Activated CD4-positive, alpha-beta T cell treated with anti-CD3 and anti-CD28 coated beads for 36 hours (primary cell): ENCODE results near the gene NOTUM. TPM values are rescaled to one million over a fixed set of nuclear protein-coding genes. Genes with fewer than 3 reads are reported as not detected.

Source experiments
- ATAC-seq: fragments of 200-7000 bp; cut with Tn5 transposase; one replicate; pipeline ENCODE4 v1.10.0; 2021; ENCODE audit warnings: mild to moderate bottlenecking, moderate library complexity
- CTCF ChIA-PET: fragments of 350-600 bp; sonication (Branson Sonifier 250); formaldehyde crosslinking; loops from one replicate; lab custom pipeline; 2021; ENCODE audit warnings: antibody characterized with exemption; lab: Charles Lee
- POLR2A ChIA-PET: fragments of 350-600 bp; sonication (Branson Sonifier 250); formaldehyde crosslinking; loops from one replicate; lab custom pipeline; 2021; ENCODE audit warnings: antibody characterized with exemption, inconsistent platforms; lab: Charles Lee
- DNase-seq: peaks from one replicate; pipeline ENCODE4 v3.0.0-alpha.2; 2020
- H3K27ac Mint-ChIP-seq: one replicate; pipeline ENCODE4 v1.8.0; 2021; ENCODE audit warnings: mixed read lengths
- H3K27me3 Mint-ChIP-seq: one replicate; pipeline ENCODE4 v1.8.0; 2021; ENCODE audit warnings: mixed read lengths
- H3K36me3 Mint-ChIP-seq: one replicate; pipeline ENCODE4 v1.8.0; 2021; ENCODE audit warnings: low read depth, mixed read lengths
- H3K4me1 Mint-ChIP-seq: one replicate; pipeline ENCODE4 v1.8.0; 2021; ENCODE audit warnings: mixed read lengths
- H3K4me3 Mint-ChIP-seq: one replicate; pipeline ENCODE4 v1.8.0; 2021; ENCODE audit warnings: mild to moderate bottlenecking, moderate library complexity, mixed read lengths
- H3K9me3 Mint-ChIP-seq: one replicate; pipeline ENCODE4 v1.8.0; 2021; ENCODE audit warnings: low read depth, mixed read lengths
- intact Hi-C, 2 experiments: fragments of 100-400 bp; cut with DNase I in 1 of 2; cut with micrococcal nuclease in 1 of 2; formaldehyde crosslinking; loops; one replicate each; pipeline versions ENCODE4 v1.14.2 to v1.15.1; 2022 to 2024; cut with DNase I, micrococcal nuclease
- total RNA-seq, 2 experiments: library from RNA; stranded (reverse); gene quantifications; one replicate each; pipeline ENCODE4 v1.2.3, GENCODE V29; 2021

Gene NOTUM
- total RNA-seq, 2 experiments from 2014 or later = 0.87 to 0.97 TPM

GRCh38 chr17:82001571-82002056 lies 40.6 kb upstream of the NOTUM start:
- H3K4me1 Mint-ChIP-seq = no peaks in the 10 kb centered on the region
- CTCF ChIA-PET = no interaction called here

GRCh38 chr17:82000803-82001570 lies 40.0 kb upstream of the NOTUM start:
- ChIA-PET CTCF (no interaction called here), POLR2A (no interaction called here)
- no peaks in the 10 kb centered on the region for H3K9me3 Mint-ChIP-seq
- peaks cover 3% of the 10 kb centered on the region for H3K36me3 Mint-ChIP-seq
- H3K4me1 Mint-ChIP-seq = no peaks in the 10 kb centered on the region
- H3K4me3 Mint-ChIP-seq = no peak overlapping the region
- intact Hi-C loops = no loop called here
- H3K27me3 Mint-ChIP-seq = no peaks in the 10 kb centered on the region
- DNase-seq (no peak), ATAC-seq (no peak)
- H3K27ac Mint-ChIP-seq = no peak overlapping the region

More at GRCh38 chr17:82001571-82002056, 40.6 kb upstream of the NOTUM start:
- peaks cover 1% of the 10 kb centered on the region for H3K36me3 Mint-ChIP-seq
- no peaks in the 10 kb centered on the region for H3K9me3 Mint-ChIP-seq
- H3K27ac Mint-ChIP-seq = no peak overlapping the region
- ATAC-seq (no peak), DNase-seq (no peak)
- no peak overlapping the region for H3K4me3 Mint-ChIP-seq
- H3K27me3 Mint-ChIP-seq = no peaks in the 10 kb centered on the region
- POLR2A ChIA-PET = no interaction called here
- intact Hi-C loops = no loop called here

GRCh38 chr17:81999976-82000802 lies 39.2 kb upstream of the NOTUM start:
- DNase-seq (no peak), ATAC-seq (no peak)
- no peaks in the 10 kb centered on the region for H3K27me3 Mint-ChIP-seq
- intact Hi-C loops = no loop called here
- peaks cover 3% of the 10 kb centered on the region for H3K36me3 Mint-ChIP-seq
- no peaks in the 10 kb centered on the region for H3K4me1 Mint-ChIP-seq
- no peak overlapping the region for H3K27ac Mint-ChIP-seq
- POLR2A ChIA-PET = no interaction called here
- CTCF ChIA-PET = no interaction called here
- no peak overlapping the region for H3K4me3 Mint-ChIP-seq
- H3K9me3 Mint-ChIP-seq = no peaks in the 10 kb centered on the region

- ChIA-PET POLR2A (no interaction called here), CTCF (no interaction called here)
- Mint-ChIP-seq H3K27me3 (no peaks in the 10 kb centered on the region), H3K27ac (no peak overlapping the region), H3K36me3 (peaks cover 3% of the 10 kb centered on the region), H3K9me3 (no peaks in the 10 kb centered on the region), H3K4me3 (no peak overlapping the region), H3K4me1 (no peaks in the 10 kb centered on the region)
- ATAC-seq (no peak), DNase-seq (no peak)
- intact Hi-C loops = no loop called here
Observed at GRCh38 chr17:81999587-81999975, 38.6 kb upstream of the NOTUM start.

GRCh38 chr17:81998691-81999438 lies 37.9 kb upstream of the NOTUM start:
- Mint-ChIP-seq H3K9me3 (no peaks in the 10 kb centered on the region), H3K4me3 (no peak overlapping the region), H3K27me3 (no peaks in the 10 kb centered on the region), H3K27ac (no peak overlapping the region), H3K4me1 (no peaks in the 10 kb centered on the region), H3K36me3 (peaks cover 3% of the 10 kb centered on the region)
- CTCF ChIA-PET = no interaction called here
- ATAC-seq (no peak), DNase-seq (no peak)
- intact Hi-C loops = no loop called here
- POLR2A ChIA-PET = no interaction called here

GRCh38 chr17:81998212-81998611 lies 37.2 kb upstream of the NOTUM start:
- Mint-ChIP-seq H3K9me3 (no peaks in the 10 kb centered on the region), H3K36me3 (peaks cover 3% of the 10 kb centered on the region), H3K27ac (no peak overlapping the region), H3K27me3 (no peaks in the 10 kb centered on the region), H3K4me3 (no peak overlapping the region), H3K4me1 (no peaks in the 10 kb centered on the region)
- intact Hi-C loops = no loop called here
- ChIA-PET CTCF (no interaction called here), POLR2A (no interaction called here)
- DNase-seq (no peak), ATAC-seq (no peak)

- no peaks in the 10 kb centered on the region for H3K4me1 Mint-ChIP-seq
- H3K36me3 Mint-ChIP-seq = peaks cover 3% of the 10 kb centered on the region
- H3K27ac Mint-ChIP-seq = no peak overlapping the region
- no peak for ATAC-seq
- ChIA-PET CTCF (no interaction called here), POLR2A (interaction anchor here (0.7 kb wide), 1 partner anchor 17 kb away, joined by 7 read pairs; no protein-coding TSS in a partner anchor)
- H3K27me3 Mint-ChIP-seq = no peaks in the 10 kb centered on the region
- no peak overlapping the region for H3K4me3 Mint-ChIP-seq
- no peak for DNase-seq
- H3K9me3 Mint-ChIP-seq = no peaks in the 10 kb centered on the region
- intact Hi-C loops = no loop called here
Observed at GRCh38 chr17:81996757-81997441, 35.9 kb upstream of the NOTUM start.

- no peaks in the 10 kb centered on the region for H3K27me3 Mint-ChIP-seq
- ChIA-PET CTCF (no interaction called here), POLR2A (no interaction called here)
- H3K9me3 Mint-ChIP-seq = no peaks in the 10 kb centered on the region
- H3K4me3 Mint-ChIP-seq = no peak overlapping the region
- ATAC-seq = no peak
- no peaks in the 10 kb centered on the region for H3K4me1 Mint-ChIP-seq
- H3K36me3 Mint-ChIP-seq = peaks cover 3% of the 10 kb centered on the region
- no peak overlapping the region for H3K27ac Mint-ChIP-seq
- DNase-seq = no peak
- intact Hi-C loops = no loop called here
Observed at GRCh38 chr17:81996232-81996756, 35.3 kb upstream of the NOTUM start.

- Mint-ChIP-seq H3K27me3 (no peaks in the 10 kb centered on the region), H3K9me3 (no peaks in the 10 kb centered on the region), H3K27ac (no peak overlapping the region), H3K36me3 (peaks cover 3% of the 10 kb centered on the region), H3K4me3 (no peak overlapping the region), H3K4me1 (no peaks in the 10 kb centered on the region)
- no peak for DNase-seq
- POLR2A ChIA-PET = no interaction called here
- intact Hi-C loops = no loop called here
- no peak for ATAC-seq
- CTCF ChIA-PET = no interaction called here
Observed at GRCh38 chr17:81995463-81996231, 34.7 kb upstream of the NOTUM start.

- no peaks in the 10 kb centered on the region for H3K4me1 Mint-ChIP-seq
- H3K36me3 Mint-ChIP-seq = peaks cover 3% of the 10 kb centered on the region
- no peak for DNase-seq
- no peaks in the 10 kb centered on the region for H3K27me3 Mint-ChIP-seq
- ChIA-PET POLR2A (no interaction called here), CTCF (no interaction called here)
- H3K4me3 Mint-ChIP-seq = no peak overlapping the region
- no peak overlapping the region for H3K27ac Mint-ChIP-seq
- intact Hi-C loops = no loop called here
- H3K9me3 Mint-ChIP-seq = no peaks in the 10 kb centered on the region
- no peak for ATAC-seq
Observed at GRCh38 chr17:81994593-81995462, 33.8 kb upstream of the NOTUM start.
